Upper lobe of left lung (tissue), 4 donors: ENCODE results near the gene CD44.

Experiments
- CTCF ChIP-seq, 6 experiments: fragments of 450-650 bp in 4 of 6; fragments of 200-600 bp in 2 of 6; sonication (generic) in 2 of 6; IDR thresholded peaks; one replicate each; pipeline ENCODE4 v1.5.1; 2016 to 2019; ENCODE audit warnings: antibody characterized with exemption in 6 of 6
- POLR2A ChIP-seq, 4 donors: fragments of 450-650 bp; IDR thresholded peaks; one replicate each; pipeline ENCODE4 v1.5.1; 2016 to 2017; ENCODE audit warnings: antibody characterized with exemption in 4 of 4, mild to moderate bottlenecking in 2 of 4
- POLR2AphosphoS5 ChIP-seq, 2 donors: sonication (generic); formaldehyde crosslinking; IDR thresholded peaks; one replicate each; pipeline ENCODE4 v1.5.1; 2017; ENCODE audit warnings: antibody characterized with exemption in 2 of 2

- TF ChIP-seq CTCF (IDR thresholded peaks at IDR 0.05) (no peak), POLR2A (IDR thresholded peaks at IDR 0.05) (no peak), POLR2AphosphoS5 (IDR thresholded peaks at IDR 0.05) (no peak)
These were observed 41.0 kb upstream of the CD44 start for GRCh38 chr11:35097814-35098455.
